K562 (cell line): ENCODE data around the gene AMDHD1. TPM values are rescaled to one million over a fixed set of nuclear protein-coding genes. Genes with fewer than 3 reads are reported as not detected.
A peak's percentile ranks its signal among the peaks of the same experiment; 100 is the strongest.

Experiments used
- ATAC-seq: fragments of 200-7000 bp; cut with Tn5 transposase; 3 replicates; pipeline ENCODE4 v1.9.1; 2020; ENCODE audit warnings: moderate library complexity
- BruUV-seq: library from RNA; stranded (reverse); fragments of 400-500 nt; replicated peaks from 2 replicates; lab custom pipeline; 2021; lab: Mats Ljungman, UMichigan
- CTCF ChIA-PET: fragments of 300-600 bp; formaldehyde crosslinking; extraction: SDS; loops from one replicate; lab custom pipeline; 2021; ENCODE audit warnings: low intra/inter-chr PET ratio; lab: Yijun Ruan, JAX
- POLR2A ChIA-PET: fragments of 300-600, 350-650 bp; sonication (Branson Sonifier 250); formaldehyde crosslinking; extraction: SDS; loops from one replicate; lab custom pipeline; 2021; ENCODE audit warnings: antibody characterized with exemption, inconsistent platforms; lab: Yijun Ruan, JAX
- DNase-seq, 4 experiments: peaks; one replicate each; pipeline versions ENCODE4 v3.0.0 to v3.0.0-alpha.2; 2011 to 2018; ENCODE audit warnings: low spot score in 3 of 4, mixed read lengths in 3 of 4; ENCODE audit errors: extremely low read depth in 1 of 4
- FAIRE-seq: peaks from 2 replicates; lab custom pipeline; 2011; peaks lifted over from hg19 to GRCh38; lab: Jason Lieb, UNC
- H2AFZ ChIP-seq: 2 replicates; pipeline ENCODE4 v1.6.0; 2011; ENCODE audit warnings: low read depth, low read length, control low read depth, inconsistent platforms
- H3K27ac ChIP-seq: fragments of 200-600 bp; 3 replicates; pipeline ENCODE4 v1.8.0; 2011; ENCODE audit warnings: low read depth, mild to moderate bottlenecking, control low read depth, inconsistent platforms, low read length, moderate library complexity, mixed read lengths; ENCODE audit errors: extremely low read depth
- H3K27me3 ChIP-seq, 2 experiments: fragments of 300-600 bp in 1 of 2; 2 replicates in 1 of 2; 3 replicates in 1 of 2; pipeline versions ENCODE4 v1.6.0 to v1.8.0; 2011; ENCODE audit warnings: inconsistent platforms in 2 of 2, low read length in 2 of 2, mild to moderate bottlenecking in 1 of 2, mixed read lengths in 1 of 2, moderate library complexity in 1 of 2; ENCODE audit not compliant: control insufficient read depth in 2 of 2, insufficient read depth in 2 of 2
- H3K36me3 ChIP-seq: fragments of 300-600 bp; 3 replicates; pipeline ENCODE4 v1.8.0; 2011; ENCODE audit warnings: mild to moderate bottlenecking, low read length, inconsistent platforms; ENCODE audit not compliant: control insufficient read depth, insufficient read depth
- H3K4me1 ChIP-seq, 2 experiments: fragments of 200-600 bp in 1 of 2; replicated peaks in 1 of 2; 2 replicates in 1 of 2; 3 replicates in 1 of 2; pipeline versions ENCODE4 v1.5.1 to v1.8.0; 2011; ENCODE audit warnings: inconsistent platforms in 2 of 2, low read length in 2 of 2, mild to moderate bottlenecking in 1 of 2, mixed read lengths in 1 of 2, moderate library complexity in 1 of 2; ENCODE audit not compliant: control insufficient read depth in 2 of 2, insufficient read depth in 2 of 2
- H3K4me2 ChIP-seq: 2 replicates; pipeline ENCODE4 v1.6.1; 2011; ENCODE audit warnings: low read length, control low read depth, inconsistent platforms, mixed read lengths; ENCODE audit not compliant: insufficient read depth
- H3K4me3 ChIP-seq: fragments of 200-600 bp; sonication (generic), shearing (Covaris generic); 2 replicates; pipeline ENCODE4 v1.5.1; 2016; ENCODE audit warnings: control low read depth, inconsistent platforms
- H3K79me2 ChIP-seq: fragments of 200-600 bp; 3 replicates; pipeline ENCODE4 v1.8.0; 2011; ENCODE audit warnings: low read length, inconsistent platforms; ENCODE audit not compliant: control insufficient read depth, insufficient read depth
- H3K9ac ChIP-seq, 2 experiments: 2 replicates each; pipeline versions ENCODE4 v1.6.0 to v1.6.1; 2011; ENCODE audit warnings: low read depth in 2 of 2, low read length in 2 of 2, control low read depth in 1 of 2, inconsistent platforms in 1 of 2, mild to moderate bottlenecking in 1 of 2, mixed read lengths in 1 of 2; ENCODE audit not compliant: insufficient read depth in 1 of 2
- H3K9me1 ChIP-seq: one replicate; pipeline ENCODE4 v1.6.0; 2011; ENCODE audit warnings: inconsistent platforms, mild to moderate bottlenecking, low read length, moderate library complexity; ENCODE audit not compliant: control insufficient read depth, insufficient read depth
- H3K9me3 ChIP-seq: replicated peaks from 2 replicates; pipeline ENCODE4 v1.5.1; 2011; ENCODE audit warnings: low read depth, low read length, inconsistent platforms; ENCODE audit not compliant: control insufficient read depth, insufficient read depth
- H4K20me1 ChIP-seq: replicated peaks from 2 replicates; pipeline ENCODE4 v1.6.1; 2011; ENCODE audit warnings: low read length, inconsistent platforms, mixed read lengths; ENCODE audit not compliant: control insufficient read depth, insufficient read depth
- FOXJ3 ChIP-seq: sonication (generic); formaldehyde crosslinking; IDR thresholded peaks from 2 replicates; pipeline ENCODE4 v1.4.0; 2020; ENCODE audit warnings: mild to moderate bottlenecking, missing genetic modification reagents
- ZNF431 ChIP-seq: sonication (generic); formaldehyde crosslinking; IDR thresholded peaks from 2 replicates; pipeline ENCODE4 v1.8.0; 2022; ENCODE audit warnings: mild to moderate bottlenecking, missing genetic modification reagents
- WGBS: fragments of 100-300 bp; shearing (Covaris generic); methylation state at CpG from one replicate; pipeline ENCODE4 v1.1.6; 2016; ENCODE audit warnings: low coverage, mixed read lengths; ENCODE audit not compliant: insufficient coverage; ENCODE audit errors: missing lambda C conversion rate; 5-methylcytosine and 5-hydroxymethylcytosine counted together
- in situ Hi-C: fragments of 300-500 bp; cut with MboI; formaldehyde crosslinking; loops from 4 replicates; pipeline ENCODE4 v1.15.0; 2018; ENCODE audit warnings: inconsistent platforms, mixed read lengths
- intact Hi-C: fragments of 100-400 bp; cut with micrococcal nuclease; formaldehyde crosslinking; loops from 2 replicates; pipeline ENCODE4 v1.14.2; 2022
- polyA plus RNA-seq, 8 experiments: library from polyadenylated mRNA; depleted of rRNA in 4 of 8; stranded (reverse) in 5 of 8; unstranded in 3 of 8; fragments of >200 nt; fragmentation: Nextera tagmentation in 2 of 8; fragmentation: Illumina TruSeq in 1 of 8; extraction: Ambion mirVana in 2 of 8; extraction: Trizol in 1 of 8; gene quantifications; 2 replicates each; pipeline versions ENCODE4 v1.2.1 to v1.2.3, GENCODE V29; 2011 to 2014; ENCODE audit warnings: inconsistent platforms in 1 of 8, missing spikeins in 1 of 8
- total RNA-seq, 7 experiments: library from RNA; depleted of rRNA in 6 of 7; stranded (reverse); fragments of >200 nt in 6 of 7; fragmentation: Illumina TruSeq in 2 of 7; extraction: Trizol in 2 of 7; gene quantifications; 2 replicates each; pipeline versions ENCODE4 v1.2.1 to v1.2.3, GENCODE V29; 2011 to 2021; ENCODE audit warnings: low replicate concordance in 1 of 7
- TF ChIP-seq, protein P1 (sequence below): fragments of 450-650 bp; IDR thresholded peaks from 2 replicates; pipeline ENCODE4 v1.7.1; 2018; ENCODE audit warnings: mild to moderate bottlenecking, low read depth; ENCODE audit not compliant: partially characterized antibody
- TF ChIP-seq, protein P2 (sequence below), 2 experiments: fragments of 450-650 bp in 1 of 2; sonication (generic) in 1 of 2; formaldehyde crosslinking in 1 of 2; IDR thresholded peaks in 1 of 2; conservative IDR thresholded peaks in 1 of 2; 2 replicates each; pipeline versions ENCODE4 v1.6.1 to v1.8.1; 2016 to 2023; ENCODE audit warnings: mild to moderate bottlenecking in 2 of 2, moderate library complexity in 2 of 2, inconsistent platforms in 1 of 2, missing genetic modification reagents in 1 of 2

Gene AMDHD1
- total and polyA plus RNA-seq, 9 of the 15 experiments (the other 6 are each of a cell fraction or from before 2014, with no cell fraction given), result not detected

DNA sequence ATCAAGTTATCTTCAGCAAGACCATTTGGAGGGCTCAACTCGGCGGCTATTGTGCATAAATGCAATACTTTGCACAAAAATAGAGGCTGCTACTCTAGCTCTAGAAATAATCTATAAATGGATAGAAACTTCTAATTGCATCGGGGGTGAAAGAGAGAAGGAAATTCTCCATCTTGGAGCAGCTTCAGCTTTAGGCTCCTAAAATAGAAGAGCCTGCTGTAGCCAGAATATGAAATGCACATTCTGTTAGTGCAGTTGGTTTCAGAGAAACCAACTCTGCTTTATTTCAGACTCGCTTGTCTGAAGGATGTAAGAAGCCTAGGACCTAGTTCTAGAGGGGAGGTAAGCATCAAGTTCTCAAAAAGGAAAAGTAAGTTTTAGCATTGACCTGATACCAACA lies 46.3 kb upstream of the AMDHD1 start:
- H3K27ac ChIP-seq, result no peak overlapping the region
- FAIRE-seq, result no peak
- peaks cover 5 to 7% of the 10 kb centered on the region in 2 experiments; a peak in 3 of 5 replicates for H3K27me3 ChIP-seq
- no peaks in the 10 kb centered on the region for H3K9me1 ChIP-seq
- no peaks in the 10 kb centered on the region for H4K20me1 ChIP-seq
- H3K79me2 ChIP-seq, result no peaks in the 10 kb centered on the region
- BruUV-seq, result no TSS peak
- no peak overlapping the region for H2AFZ ChIP-seq
- ChIA-PET POLR2A (interaction anchor here (0.7 to 1.1 kb wide), 3 partner anchors 24 to 62 kb away, joined by 3 read pairs; no protein-coding TSS in a partner anchor), CTCF (no interaction called here)
- 3% methylated on average over 4 of the region's 4 CpGs for WGBS
- H3K4me1 ChIP-seq, result no peaks in the 10 kb centered on the region
- no peaks in the 10 kb centered on the region for H3K9me3 ChIP-seq
- no peak for ATAC-seq
- no peak overlapping the region for H3K9ac ChIP-seq
- TF ChIP-seq FOXJ3, result no peak
- TF ChIP-seq, protein P1, sequence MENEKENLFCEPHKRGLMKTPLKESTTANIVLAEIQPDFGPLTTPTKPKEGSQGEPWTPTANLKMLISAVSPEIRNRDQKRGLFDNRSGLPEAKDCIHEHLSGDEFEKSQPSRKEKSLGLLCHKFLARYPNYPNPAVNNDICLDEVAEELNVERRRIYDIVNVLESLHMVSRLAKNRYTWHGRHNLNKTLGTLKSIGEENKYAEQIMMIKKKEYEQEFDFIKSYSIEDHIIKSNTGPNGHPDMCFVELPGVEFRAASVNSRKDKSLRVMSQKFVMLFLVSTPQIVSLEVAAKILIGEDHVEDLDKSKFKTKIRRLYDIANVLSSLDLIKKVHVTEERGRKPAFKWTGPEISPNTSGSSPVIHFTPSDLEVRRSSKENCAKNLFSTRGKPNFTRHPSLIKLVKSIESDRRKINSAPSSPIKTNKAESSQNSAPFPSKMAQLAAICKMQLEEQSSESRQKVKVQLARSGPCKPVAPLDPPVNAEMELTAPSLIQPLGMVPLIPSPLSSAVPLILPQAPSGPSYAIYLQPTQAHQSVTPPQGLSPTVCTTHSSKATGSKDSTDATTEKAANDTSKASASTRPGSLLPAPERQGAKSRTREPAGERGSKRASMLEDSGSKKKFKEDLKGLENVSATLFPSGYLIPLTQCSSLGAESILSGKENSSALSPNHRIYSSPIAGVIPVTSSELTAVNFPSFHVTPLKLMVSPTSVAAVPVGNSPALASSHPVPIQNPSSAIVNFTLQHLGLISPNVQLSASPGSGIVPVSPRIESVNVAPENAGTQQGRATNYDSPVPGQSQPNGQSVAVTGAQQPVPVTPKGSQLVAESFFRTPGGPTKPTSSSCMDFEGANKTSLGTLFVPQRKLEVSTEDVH, result no peak
- no peak for DNase-seq
- no peak overlapping the region for H3K4me2 ChIP-seq
- no peak overlapping the region for H3K4me3 ChIP-seq
- no peaks in the 10 kb centered on the region for H3K36me3 ChIP-seq
- in situ Hi-C loops (no loop called here), intact Hi-C loops (no loop called here)

GRCh38 chr12:95898081-95898480 lies 45.0 kb upstream of the AMDHD1 start:
- H3K4me2 ChIP-seq, result no peak overlapping the region
- no peaks in the 10 kb centered on the region for H3K4me1 ChIP-seq
- no peaks in the 10 kb centered on the region for H4K20me1 ChIP-seq
- no peaks in the 10 kb centered on the region for H3K36me3 ChIP-seq
- peaks cover 5 to 7% of the 10 kb centered on the region in 2 experiments; a peak in 3 of 5 replicates for H3K27me3 ChIP-seq
- POLR2A ChIA-PET, result no interaction called here
- no peaks in the 10 kb centered on the region for H3K9me1 ChIP-seq
- no peak overlapping the region for H3K27ac ChIP-seq
- intact Hi-C loops, result no loop called here
- H2AFZ ChIP-seq, result no peak overlapping the region
- no peaks in the 10 kb centered on the region for H3K9me3 ChIP-seq
- in situ Hi-C loops, result no loop called here
- no peaks in the 10 kb centered on the region for H3K79me2 ChIP-seq
- no TSS peak for BruUV-seq
- TF ChIP-seq, protein P2, sequence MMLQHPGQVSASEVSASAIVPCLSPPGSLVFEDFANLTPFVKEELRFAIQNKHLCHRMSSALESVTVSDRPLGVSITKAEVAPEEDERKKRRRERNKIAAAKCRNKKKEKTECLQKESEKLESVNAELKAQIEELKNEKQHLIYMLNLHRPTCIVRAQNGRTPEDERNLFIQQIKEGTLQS (IDR thresholded peaks at IDR 0.05), result peak; percentile 32; the same call in 1 of the 2 replicates
- TF ChIP-seq, protein P2 (CRISPR knock-in tag; conservative IDR thresholded peaks at IDR 0.05), result no peak
- no peak for TF ChIP-seq ZNF431 (CRISPR knock-in tag)
- WGBS, result 1% methylated on average over 4 of the region's 4 CpGs
- FAIRE-seq, result no peak
- no peak for ATAC-seq
- DNase-seq, result no peak
- CTCF ChIA-PET, result interaction anchor here (0.6 kb wide), 1 partner anchor 70 kb away, joined by 4 read pairs; no protein-coding TSS in a partner anchor
- H3K9ac ChIP-seq, result no peak overlapping the region
- H3K4me3 ChIP-seq, result no peak overlapping the region
